ENCODE measurements around the gene ZNF292.
"Not testable (repeated sequence)": the region's sequence is repeated elsewhere in the genome, so short reads cannot be mapped to it uniquely, and the experiment has no call there.

Gene ZNF292

GRCh38 chr6:87161299-87161698 is 5.9 kb downstream of the ZNF292 start:
- in situ Hi-C loops (cut with MboI; ENCODE audit: low sequenced_read_pairs), result no loop called here

DNA sequence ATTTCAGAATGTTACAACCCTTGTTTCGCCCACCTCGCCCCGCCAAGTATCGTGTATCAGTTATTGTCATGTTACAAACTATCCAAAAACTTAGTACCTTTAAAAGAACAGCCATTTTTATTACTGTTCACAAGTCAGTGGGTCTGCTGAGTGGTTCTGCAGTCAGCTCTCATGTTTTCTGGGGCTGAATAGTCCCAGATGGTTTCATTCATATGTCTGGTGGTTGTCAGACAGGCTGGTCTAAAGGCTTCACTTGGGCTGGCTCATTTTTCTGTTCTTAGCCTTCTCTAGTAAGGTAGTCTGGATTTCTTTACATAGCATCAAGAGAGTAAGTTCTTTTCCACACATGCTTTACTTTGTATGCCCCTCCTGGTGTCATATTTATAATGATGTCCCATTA is 8.6 kb downstream of the ZNF292 start:
- in situ Hi-C loops (cut with MboI; ENCODE audit: low sequenced_read_pairs), result no loop called here

DNA sequence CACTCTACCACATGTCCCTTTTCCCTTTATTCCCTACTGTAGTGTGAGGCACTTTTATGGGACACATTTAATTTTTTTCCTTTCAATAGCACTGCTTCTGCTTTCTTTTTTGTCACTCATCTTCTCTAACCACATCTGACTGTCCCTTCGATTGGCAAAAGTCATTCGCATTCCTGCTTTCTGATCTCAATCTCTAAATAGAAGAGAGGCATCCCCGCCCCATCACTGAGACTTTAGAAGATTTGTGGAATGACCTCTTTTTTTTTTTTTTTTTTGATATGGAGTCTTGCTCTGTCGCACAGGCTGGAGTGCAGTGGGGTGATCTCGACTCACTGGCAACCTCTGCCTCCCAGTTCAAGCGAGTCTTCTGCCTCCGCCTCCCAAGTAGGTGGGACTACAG is 9.1 kb downstream of the ZNF292 start:
- in situ Hi-C loops (cut with MboI; ENCODE audit: low sequenced_read_pairs), result no loop called here

GRCh38 chr6:87165185-87165584 is 9.8 kb downstream of the ZNF292 start:
- in situ Hi-C loops (cut with MboI; ENCODE audit: low sequenced_read_pairs), result no loop called here

GRCh38 chr6:87171938-87172633 is 16.7 kb downstream of the ZNF292 start:
- in situ Hi-C loops (cut with MboI; ENCODE audit: low sequenced_read_pairs), result no loop called here

GRCh38 chr6:87174078-87174579 is 18.8 kb downstream of the ZNF292 start:
- in situ Hi-C loops (cut with MboI; ENCODE audit: low sequenced_read_pairs), result no loop called here

- in situ Hi-C loops (cut with MboI; ENCODE audit: low sequenced_read_pairs), result no loop called here
Measured at GRCh38 chr6:87176493-87176892, 21.1 kb downstream of the ZNF292 start.

DNA sequence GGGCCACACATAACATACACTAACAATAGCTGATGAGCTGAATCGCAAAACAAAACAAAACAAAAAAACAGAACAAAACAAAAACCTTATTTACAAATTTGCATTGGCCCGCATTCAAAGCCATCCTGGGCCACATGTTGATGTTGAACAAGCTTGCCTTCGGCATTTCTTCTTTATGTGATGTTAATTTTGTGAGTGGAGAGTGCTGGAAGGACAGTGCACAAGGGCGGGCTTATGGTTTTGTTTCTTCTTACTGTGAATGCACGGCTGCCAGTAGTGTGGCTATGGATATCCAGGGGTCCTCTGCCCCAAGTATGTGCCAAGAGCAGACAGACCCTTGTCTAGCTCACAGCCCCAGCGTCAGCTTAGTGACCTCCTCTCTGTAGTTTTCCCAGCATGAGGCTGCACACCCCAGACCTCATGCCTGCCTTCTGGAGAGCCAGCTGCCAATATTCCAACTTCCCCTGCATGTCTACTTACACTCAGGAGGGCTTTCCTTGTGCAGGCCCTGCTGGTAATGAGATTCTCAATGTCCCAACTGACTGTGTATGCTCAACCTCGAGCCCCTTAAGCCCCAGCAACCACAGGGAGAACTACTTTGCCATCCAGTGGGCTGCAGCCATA is 24.9 kb downstream of the ZNF292 start:
- in situ Hi-C loops (cut with MboI; ENCODE audit: low sequenced_read_pairs), result no loop called here

DNA sequence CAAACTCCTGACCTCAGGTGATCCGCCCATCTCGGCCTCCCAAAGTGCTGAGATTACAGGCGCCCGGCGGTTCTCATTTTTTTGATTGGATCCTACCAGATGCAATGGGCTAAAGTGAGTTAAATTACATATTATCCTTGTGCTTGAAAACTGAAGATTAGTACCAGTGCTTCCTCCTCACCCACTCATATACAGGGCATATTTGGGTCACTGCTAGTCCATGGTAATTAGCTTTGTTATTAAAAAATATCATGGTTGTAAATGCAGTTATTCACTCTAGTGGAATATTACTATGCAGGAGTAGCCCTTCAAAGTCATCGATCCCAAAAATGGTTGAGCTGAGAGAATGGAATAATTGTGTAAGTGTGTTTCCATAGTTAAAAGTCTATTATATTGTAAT is 26.5 kb downstream of the ZNF292 start:
- in situ Hi-C loops (cut with MboI; ENCODE audit: low sequenced_read_pairs), result no loop called here

- in situ Hi-C loops (cut with MboI; ENCODE audit: low sequenced_read_pairs), result no loop called here
Measured at GRCh38 chr6:87182321-87182720, 27.0 kb downstream of the ZNF292 start.

DNA sequence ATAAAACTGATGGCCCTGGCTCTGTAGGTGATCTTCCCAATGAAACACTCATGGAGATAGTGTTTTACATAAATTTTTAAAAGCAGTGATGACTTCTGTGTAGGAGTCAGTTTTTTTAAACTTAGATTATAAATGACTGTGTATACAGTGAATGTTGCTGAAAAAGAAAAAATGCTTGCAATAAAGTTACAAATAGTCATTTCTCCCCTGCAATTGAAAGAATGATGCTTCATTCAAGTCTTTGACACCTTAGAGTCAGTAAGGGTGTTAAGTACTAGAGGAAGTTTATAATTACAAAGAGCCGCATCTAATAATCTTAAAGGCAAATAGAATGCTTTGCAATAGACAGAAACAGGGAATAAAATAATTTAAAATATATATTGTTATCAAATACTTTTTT is 27.6 kb downstream of the ZNF292 start:
- in situ Hi-C loops (cut with MboI; ENCODE audit: low sequenced_read_pairs), result no loop called here

DNA sequence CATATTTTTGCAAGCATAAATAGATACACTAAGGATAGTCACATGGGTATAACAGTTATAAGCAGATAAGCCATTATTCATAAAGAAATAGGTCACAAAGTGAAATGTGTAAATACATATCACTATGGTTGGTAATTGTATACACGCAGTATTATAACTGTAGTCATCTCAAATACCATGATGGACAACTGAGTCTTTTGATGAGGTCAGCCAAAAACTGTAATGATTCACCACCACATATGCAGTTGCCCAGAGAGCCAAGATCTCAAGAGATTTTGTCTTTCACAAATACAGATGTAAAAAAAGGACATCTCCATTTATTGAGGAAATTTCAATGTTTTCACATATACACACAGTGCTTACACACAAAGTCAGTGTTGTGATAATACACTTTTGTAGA is 28.3 kb downstream of the ZNF292 start:
- in situ Hi-C loops (cut with MboI; ENCODE audit: low sequenced_read_pairs), result no loop called here

DNA sequence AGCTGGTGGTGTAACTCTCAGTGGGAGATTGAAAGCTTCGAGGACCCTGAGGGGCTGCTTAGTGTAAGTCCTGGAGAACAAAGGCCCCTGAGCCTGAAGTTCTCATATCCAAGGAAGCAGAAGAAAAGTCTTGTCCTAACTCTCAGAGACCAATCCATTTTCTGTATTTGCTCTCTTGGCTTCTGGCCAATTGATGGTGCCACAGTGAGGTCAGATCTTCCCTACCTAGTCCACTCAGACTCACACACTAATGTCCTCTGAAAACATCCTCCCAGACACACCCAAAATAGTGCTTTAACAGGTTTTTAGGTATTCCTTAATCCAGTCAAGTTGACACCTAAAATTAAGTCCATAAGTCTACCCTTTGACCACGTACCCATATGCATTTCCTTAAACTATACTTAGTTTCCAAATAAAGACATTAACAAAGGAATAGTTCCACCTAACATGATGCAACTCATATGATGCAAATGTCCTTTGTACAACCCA is 29.4 kb downstream of the ZNF292 start:
- in situ Hi-C loops (cut with MboI; ENCODE audit: low sequenced_read_pairs), result no loop called here

GRCh38 chr6:87196275-87196842 is 41.0 kb downstream of the ZNF292 start:
- in situ Hi-C loops (cut with MboI; ENCODE audit: low sequenced_read_pairs), result no loop called here

DNA sequence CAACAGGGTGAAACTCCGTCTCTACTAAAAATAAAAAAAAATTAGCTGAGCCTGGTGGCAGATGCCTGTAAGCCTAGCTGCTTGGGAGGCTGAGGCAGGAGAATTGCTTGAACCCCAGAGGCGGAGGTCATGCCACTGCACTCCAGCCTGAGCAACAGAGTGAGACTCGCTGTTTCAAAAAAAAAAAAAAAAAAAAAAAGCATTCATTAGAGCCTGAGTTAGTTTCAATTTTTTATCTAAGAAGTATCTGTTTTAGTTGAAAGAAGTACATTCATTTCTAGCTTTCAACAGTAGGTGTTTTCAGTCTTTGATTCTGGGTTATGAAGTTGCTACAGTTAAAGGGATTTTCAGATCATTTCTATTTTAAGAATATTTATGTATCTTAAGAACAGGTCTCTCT is 42.2 kb downstream of the ZNF292 start:
- in situ Hi-C loops (cut with MboI; ENCODE audit: low sequenced_read_pairs), result no loop called here

GRCh38 chr6:87198022-87198810 is 42.9 kb downstream of the ZNF292 start:
- in situ Hi-C loops (cut with MboI; ENCODE audit: low sequenced_read_pairs), result not testable (repeated sequence)

GRCh38 chr6:87199787-87200186 is 44.4 kb downstream of the ZNF292 start:
- in situ Hi-C loops (cut with MboI; ENCODE audit: low sequenced_read_pairs), result no loop called here

DNA sequence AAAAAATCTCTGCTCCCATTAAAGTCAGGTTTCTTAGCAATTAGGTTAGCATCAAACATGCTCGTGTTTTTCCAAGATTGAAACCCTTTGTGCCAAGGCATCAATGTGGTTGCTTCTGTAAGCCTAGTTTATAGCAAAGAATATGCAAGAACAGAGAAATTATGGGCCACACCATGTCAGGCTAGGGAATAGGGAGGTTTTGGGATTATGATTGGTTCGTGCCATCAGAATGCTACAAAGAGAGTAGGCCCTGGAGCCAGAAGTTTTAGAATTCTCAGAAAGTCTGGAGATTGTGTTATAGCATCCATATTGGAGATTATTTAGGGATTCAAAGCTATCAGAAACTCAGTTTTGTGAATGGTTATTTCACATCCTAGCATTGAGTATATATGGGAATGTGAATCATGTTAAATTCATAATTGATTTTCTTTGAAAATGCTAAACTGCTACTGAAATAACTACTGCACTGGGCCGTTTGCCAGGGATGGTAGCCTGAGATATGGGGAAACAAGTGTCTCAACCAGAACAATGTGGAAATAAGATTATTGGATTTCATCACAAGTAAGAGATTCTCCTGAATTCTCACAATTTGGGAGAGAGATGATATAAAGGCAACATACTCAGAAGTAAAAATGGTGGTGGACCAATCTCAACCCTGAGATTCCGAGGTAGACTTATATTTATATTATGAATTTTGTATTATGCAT is 45.3 kb downstream of the ZNF292 start:
- in situ Hi-C loops (cut with MboI; ENCODE audit: low sequenced_read_pairs), result no loop called here

GRCh38 chr6:87203448-87204023 is 48.2 kb downstream of the ZNF292 start:
- in situ Hi-C loops (cut with MboI; ENCODE audit: low sequenced_read_pairs), result no loop called here

DNA sequence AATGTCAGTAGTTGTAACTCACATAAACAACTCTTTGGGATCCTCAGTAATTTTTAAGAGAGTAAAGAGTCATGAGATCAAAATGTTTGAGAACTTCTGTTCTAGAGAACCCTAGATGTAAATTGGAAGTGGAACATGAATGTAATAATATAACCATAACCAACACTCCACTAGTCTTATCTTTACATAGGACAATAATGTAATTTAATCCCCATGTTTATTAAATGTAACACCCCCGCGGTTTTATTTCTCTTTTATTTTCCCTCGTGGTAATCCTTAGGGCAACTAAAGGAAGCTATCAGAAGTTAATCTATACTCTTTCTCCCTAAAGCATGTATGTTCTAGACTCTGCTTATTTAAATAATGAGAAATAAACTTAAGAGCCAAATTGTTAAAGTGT is 54.4 kb downstream of the ZNF292 start:
- in situ Hi-C loops (cut with MboI; ENCODE audit: low sequenced_read_pairs), result no loop called here
